Bronchial epithelial cell (primary cell): ENCODE results near the gene TBRG1. TPM values are rescaled to one million over a fixed set of nuclear protein-coding genes. Genes with fewer than 3 reads are reported as not detected.

Experiments used
- total RNA-seq: library from RNA; depleted of rRNA; stranded (reverse); fragments of >200 nt; gene quantifications from 2 replicates; pipeline ENCODE4 v1.2.1, GENCODE V29; 2014

Gene TBRG1
- total RNA-seq, 1 donor from 2014 or later, result 21.9 TPM

Other genes with a start within 250 kb of the TBRG1 start
- not detected in 2 replicates for gene OR8B2, start 238.4 kb upstream of the TBRG1 start, total RNA-seq
- gene OR8B3, start 223.8 kb upstream of the TBRG1 start, total RNA-seq, result not detected in 2 replicates
- gene OR8B4, start 198.0 kb upstream of the TBRG1 start, total RNA-seq, result not detected in 2 replicates
- gene OR8B8, start 177.2 kb upstream of the TBRG1 start, total RNA-seq, result not detected in 2 replicates
- not detected in 2 replicates for gene OR8B12, start 79.2 kb upstream of the TBRG1 start, total RNA-seq
- gene OR8A1, start 52.9 kb upstream of the TBRG1 start, total RNA-seq, result not detected in 2 replicates
- gene PANX3, start 11.4 kb upstream of the TBRG1 start, total RNA-seq, result not detected in 2 replicates
- gene SIAE, start 50.9 kb downstream of the TBRG1 start, total RNA-seq, result 9.0 and 10.8 TPM in 2 replicates
- gene SPA17, start 51.0 kb downstream of the TBRG1 start, total RNA-seq, result 2.4 and 5.8 TPM in 2 replicates
- gene NRGN, start 117.1 kb downstream of the TBRG1 start, total RNA-seq, result not detected in 2 replicates
- 0.53 and 2.0 TPM in 2 replicates for gene VSIG2, start 129.4 kb downstream of the TBRG1 start, total RNA-seq
- gene ESAM, start 139.4 kb downstream of the TBRG1 start, total RNA-seq, result not detected in 2 replicates
- gene MSANTD2, start 177.5 kb downstream of the TBRG1 start, total RNA-seq, result 2.9 TPM in 2 replicates
- gene ROBO3, start 242.6 kb downstream of the TBRG1 start, total RNA-seq, result 29.5 and 30.2 TPM in 2 replicates